ENCODE measurements around the gene MRPS14.

MRPS14 gene

DNA sequence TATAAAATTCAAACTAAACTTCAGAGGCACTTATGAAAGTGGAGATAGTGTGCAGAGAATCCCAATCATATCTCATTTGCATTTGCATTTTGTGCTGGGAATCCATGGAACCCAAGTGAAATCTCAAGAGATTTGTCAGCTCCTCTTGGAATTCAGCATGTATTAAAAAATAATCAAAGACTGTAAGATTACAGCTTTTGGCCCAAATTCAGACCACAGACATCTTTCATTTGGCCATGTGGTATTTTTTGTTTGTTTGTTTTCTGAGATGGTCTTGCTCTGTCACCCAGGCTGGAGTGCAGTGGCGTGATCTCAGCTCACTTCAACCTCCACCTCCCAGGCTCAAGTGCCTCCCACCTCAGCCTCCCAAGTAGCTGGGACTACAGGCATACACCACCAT is 27.3 kb downstream of the MRPS14 start:
- TF ChIP-seq, protein P1, sequence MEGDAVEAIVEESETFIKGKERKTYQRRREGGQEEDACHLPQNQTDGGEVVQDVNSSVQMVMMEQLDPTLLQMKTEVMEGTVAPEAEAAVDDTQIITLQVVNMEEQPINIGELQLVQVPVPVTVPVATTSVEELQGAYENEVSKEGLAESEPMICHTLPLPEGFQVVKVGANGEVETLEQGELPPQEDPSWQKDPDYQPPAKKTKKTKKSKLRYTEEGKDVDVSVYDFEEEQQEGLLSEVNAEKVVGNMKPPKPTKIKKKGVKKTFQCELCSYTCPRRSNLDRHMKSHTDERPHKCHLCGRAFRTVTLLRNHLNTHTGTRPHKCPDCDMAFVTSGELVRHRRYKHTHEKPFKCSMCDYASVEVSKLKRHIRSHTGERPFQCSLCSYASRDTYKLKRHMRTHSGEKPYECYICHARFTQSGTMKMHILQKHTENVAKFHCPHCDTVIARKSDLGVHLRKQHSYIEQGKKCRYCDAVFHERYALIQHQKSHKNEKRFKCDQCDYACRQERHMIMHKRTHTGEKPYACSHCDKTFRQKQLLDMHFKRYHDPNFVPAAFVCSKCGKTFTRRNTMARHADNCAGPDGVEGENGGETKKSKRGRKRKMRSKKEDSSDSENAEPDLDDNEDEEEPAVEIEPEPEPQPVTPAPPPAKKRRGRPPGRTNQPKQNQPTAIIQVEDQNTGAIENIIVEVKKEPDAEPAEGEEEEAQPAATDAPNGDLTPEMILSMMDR (conservative IDR thresholded peaks at IDR 0.05; ENCODE audit: low read length) = no peak
- peak; percentile 52 for DNase-seq (ENCODE audit: low read depth)
- H3K4me3 ChIP-seq (ENCODE audit: low read length) = no peak overlapping the region

DNA sequence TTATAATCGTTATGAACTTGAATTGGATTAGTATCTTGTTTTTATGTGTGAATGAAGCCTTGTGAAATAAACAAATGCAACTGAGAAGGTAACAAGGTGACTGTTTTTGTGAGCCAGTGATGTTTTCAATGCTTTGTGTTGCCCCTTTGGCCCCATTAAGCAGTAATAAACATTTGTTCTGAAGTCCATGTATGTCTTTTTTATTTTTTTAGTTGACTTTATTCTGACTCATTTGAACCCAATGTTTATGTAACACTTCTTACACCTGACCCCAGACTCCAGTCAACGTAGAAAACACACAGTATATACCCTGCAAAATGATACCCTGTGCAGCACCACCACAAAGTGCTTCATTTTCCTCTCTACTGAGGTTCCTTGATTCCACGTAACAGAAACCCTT is 28.1 kb downstream of the MRPS14 start:
- no peak for DNase-seq (ENCODE audit: low read depth)

DNA sequence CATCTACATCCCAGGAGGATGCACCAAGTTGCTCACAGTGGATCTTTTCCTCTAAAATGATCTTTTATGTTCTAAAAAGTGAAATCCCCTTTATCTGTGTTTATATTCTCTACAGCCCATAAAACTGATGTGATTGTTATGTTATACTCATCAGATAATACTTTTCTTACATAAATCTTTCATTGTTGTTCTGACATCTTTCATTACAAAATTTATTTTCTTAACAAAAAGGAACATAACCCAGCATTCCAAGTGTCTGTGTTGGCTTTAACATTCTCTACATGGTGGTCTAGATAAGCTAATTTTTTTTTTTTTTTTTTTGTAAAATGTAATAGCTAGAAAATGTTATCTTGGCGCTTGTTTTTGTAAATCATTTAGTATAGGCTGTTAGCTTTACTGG is 31.8 kb downstream of the MRPS14 start:
- no peak for DNase-seq (ENCODE audit: low read depth)
- no peak overlapping the region for H3K4me3 ChIP-seq (ENCODE audit: low read length)
- TF ChIP-seq, protein P1 (conservative IDR thresholded peaks at IDR 0.05; ENCODE audit: low read length) = no peak

More for the DNA sequence above, 28.1 kb downstream of the MRPS14 start:
- TF ChIP-seq, protein P1 (conservative IDR thresholded peaks at IDR 0.05; ENCODE audit: low read length) = no peak
- H3K4me3 ChIP-seq (ENCODE audit: low read length) = no peak overlapping the region

DNA sequence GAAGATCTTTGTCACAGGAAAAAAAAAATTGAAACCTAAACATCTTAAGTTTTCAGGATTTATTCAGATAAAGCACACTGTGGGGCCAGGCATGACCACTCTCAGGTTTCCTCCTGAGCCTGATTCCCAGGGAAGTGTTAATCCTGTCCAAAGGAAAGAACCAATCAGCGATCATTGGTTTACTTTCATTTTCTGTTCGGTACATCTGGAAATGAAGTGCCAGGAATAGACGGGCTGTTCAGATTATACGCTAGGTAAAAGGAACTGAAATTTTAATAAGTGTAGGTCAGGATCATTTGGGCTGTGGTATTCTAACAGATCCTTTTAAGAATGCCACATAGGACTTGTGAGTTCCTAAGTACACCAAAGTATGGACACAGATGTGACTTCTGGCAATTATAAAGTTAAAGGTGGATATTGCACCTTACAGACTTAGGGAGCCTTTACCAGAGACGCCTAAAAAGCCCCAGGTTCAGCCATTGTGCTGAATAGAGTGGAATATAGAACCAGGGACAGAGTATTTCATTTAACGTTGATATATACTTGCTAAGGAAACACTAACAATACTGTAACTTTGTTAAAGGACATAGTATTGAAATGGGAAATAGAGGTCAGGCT is 32.7 kb downstream of the MRPS14 start:
- peak; percentile 61 for DNase-seq (ENCODE audit: low read depth)
- TF ChIP-seq, protein P1 (conservative IDR thresholded peaks at IDR 0.05; ENCODE audit: low read length) = no peak
- peak overlapping the region; percentile 56 for H3K4me3 ChIP-seq (ENCODE audit: low read length)

DNA sequence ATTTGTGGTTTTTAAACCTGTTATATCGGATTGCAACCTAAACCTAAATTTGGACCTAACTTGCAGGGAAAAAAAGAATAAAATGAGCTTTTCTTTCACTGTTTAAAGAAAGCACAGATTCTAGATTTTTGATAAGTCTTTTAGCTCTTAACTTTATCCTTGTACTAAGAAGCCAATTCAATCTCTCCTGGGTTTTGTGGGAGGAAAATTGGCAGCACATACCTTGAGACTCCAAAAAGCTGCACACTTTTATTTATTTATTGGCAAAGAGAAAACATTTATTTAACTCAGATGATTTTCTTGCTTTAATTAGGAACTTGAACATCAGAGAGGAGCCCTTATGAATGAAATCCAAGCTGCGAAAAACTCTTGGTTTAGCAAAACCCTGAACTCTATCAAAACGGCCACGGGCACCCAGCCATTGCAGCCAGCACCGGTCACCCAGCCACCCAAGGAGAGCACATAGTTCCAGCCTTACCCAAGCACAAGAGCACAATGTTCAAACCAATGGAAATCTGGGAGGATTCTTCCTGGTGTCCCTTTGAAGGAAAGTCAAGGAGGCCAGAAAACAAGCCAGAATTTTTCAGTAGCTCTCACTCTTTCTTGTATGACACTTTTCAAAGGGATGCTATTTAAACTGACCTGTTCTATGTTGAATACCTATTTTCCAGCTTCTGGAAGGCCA is 33.5 kb downstream of the MRPS14 start:
- TF ChIP-seq, protein P1 (conservative IDR thresholded peaks at IDR 0.05; ENCODE audit: low read length) = no peak
- DNase-seq (ENCODE audit: low read depth) = peak; percentile 28
- peak overlapping the region; percentile 56 for H3K4me3 ChIP-seq (ENCODE audit: low read length)

DNA sequence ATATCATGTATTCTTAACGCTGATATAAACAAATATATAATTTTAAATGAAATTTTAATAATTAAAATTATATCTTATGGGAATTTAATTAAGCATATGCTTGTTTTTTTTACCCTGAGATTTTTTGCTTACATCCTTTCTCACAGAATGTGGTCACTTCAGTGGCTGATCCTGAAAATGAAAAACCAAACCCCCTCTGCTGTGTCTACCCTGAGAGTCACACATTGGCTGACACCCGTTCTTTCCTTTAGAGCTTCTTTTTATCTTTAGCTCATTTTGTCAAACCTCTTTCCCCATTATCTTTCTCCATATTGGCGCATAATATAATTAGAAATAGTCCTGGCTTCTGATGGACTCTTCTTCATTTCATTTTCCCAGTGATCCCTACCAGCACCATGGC is 34.2 kb downstream of the MRPS14 start:
- H3K4me3 ChIP-seq (ENCODE audit: low read length) = no peak overlapping the region
- TF ChIP-seq, protein P1 (conservative IDR thresholded peaks at IDR 0.05; ENCODE audit: low read length) = no peak
- no peak for DNase-seq (ENCODE audit: low read depth)

DNA sequence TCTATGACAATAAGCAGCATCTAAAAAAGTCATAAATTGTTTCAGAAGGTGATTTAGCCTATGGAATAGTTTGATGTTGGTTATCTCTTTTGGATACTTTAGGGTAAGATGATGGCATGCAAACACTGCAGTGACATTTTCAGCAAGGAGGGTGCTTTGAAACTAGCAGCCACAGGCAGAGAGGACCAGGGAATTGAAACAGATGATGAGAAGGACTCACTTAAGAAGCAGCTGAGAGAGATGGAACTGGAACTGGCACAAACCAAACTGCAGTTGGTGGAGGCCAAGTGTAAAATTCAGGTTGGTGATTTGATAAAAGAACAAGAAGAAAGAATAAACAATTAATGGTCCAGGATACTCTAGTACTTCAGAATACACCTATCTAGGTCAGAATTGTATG is 34.7 kb downstream of the MRPS14 start:
- no peak for DNase-seq (ENCODE audit: low read depth)
- no peak overlapping the region for H3K4me3 ChIP-seq (ENCODE audit: low read length)
- TF ChIP-seq, protein P1 (conservative IDR thresholded peaks at IDR 0.05; ENCODE audit: low read length) = no peak
